Adipocyte (in vitro differentiated cells): ENCODE results near the gene CLPTM1L.
"Not testable (repeated sequence)": the region's sequence is repeated elsewhere in the genome, so short reads cannot be mapped to it uniquely, and the experiment has no call there.

Source experiments
- DNase-seq: peaks from one replicate; pipeline ENCODE4 v3.0.0-alpha.2; 2015; ENCODE audit warnings: low read depth
- H3K27me3 ChIP-seq: replicated peaks from 2 replicates; pipeline ENCODE4 v1.7.0; 2013; ENCODE audit warnings: mild to moderate bottlenecking, low read length, moderate library complexity; ENCODE audit not compliant: control insufficient read depth, insufficient read depth
- H3K36me3 ChIP-seq: 2 replicates; pipeline ENCODE4 v1.7.0; 2013; ENCODE audit warnings: low read length, mild to moderate bottlenecking, moderate library complexity; ENCODE audit not compliant: control insufficient read depth, insufficient read depth, severe bottlenecking
- H3K4me1 ChIP-seq: 2 replicates; pipeline ENCODE4 v1.7.0; 2013; ENCODE audit warnings: mild to moderate bottlenecking, low read length, moderate library complexity; ENCODE audit not compliant: control insufficient read depth, insufficient read depth
- H3K4me3 ChIP-seq: 2 replicates; pipeline ENCODE4 v1.7.0; 2013; ENCODE audit warnings: mild to moderate bottlenecking, low read length, moderate library complexity
- H3K9ac ChIP-seq: 2 replicates; pipeline ENCODE4 v1.7.0; 2013; ENCODE audit warnings: mild to moderate bottlenecking, low read length, moderate library complexity
- H3K9me3 ChIP-seq: 2 replicates; pipeline ENCODE4 v1.7.0; 2013; ENCODE audit warnings: mild to moderate bottlenecking, low read length, moderate library complexity; ENCODE audit not compliant: control insufficient read depth

The CLPTM1L gene

DNA sequence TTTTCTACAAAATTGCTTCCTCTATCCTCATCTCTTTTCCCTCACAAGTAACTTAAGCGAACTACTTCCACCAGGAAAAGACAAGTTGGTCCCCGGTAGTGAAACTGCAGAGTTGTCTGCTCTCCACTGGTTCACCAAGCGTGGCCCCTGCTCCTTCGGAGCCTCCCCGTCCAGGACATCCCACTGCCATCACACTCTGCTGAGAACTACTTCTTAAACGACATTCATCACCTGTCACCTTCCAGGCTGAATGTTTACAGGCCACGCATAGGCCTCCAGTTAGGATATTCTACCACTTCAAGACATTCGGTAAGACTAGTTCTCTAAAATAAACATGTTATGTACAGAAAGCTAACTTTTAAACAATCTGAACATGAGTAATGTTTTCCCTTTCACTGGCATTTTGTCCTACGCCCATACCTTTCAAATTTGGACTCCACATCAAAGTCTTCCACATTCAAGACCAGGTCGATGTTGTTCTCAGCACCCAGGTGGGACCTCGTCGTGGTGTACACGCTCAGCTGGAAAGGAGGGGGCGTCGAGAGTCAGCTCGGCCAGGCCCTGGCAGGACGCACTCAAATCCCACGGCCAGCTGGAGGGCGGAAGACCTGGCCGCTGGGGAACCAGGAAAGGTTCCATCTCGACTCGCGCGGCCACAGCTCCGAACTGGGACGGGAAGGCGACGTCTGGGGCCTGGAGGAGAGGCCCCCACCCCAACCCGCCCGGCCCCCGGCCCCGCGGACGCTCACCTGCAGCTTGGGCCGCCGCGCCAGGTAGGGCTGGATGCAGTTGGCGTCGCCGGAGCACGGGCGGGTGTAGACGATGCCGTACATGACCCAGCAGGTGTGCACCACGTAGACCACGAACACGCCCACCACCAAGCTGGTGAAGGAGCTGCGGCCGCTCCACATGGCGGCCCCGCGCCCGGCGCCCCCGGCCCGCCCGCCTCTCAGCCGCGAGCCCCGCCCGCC lies 683 bp downstream of the CLPTM1L start:
- DNase-seq, result peak; percentile 54
- Histone ChIP-seq H3K4me3 (peak overlapping the region; percentile 84), H3K27me3 (no peaks in the 10 kb centered on the region), H3K4me1 (peaks cover 23% of the 10 kb centered on the region), H3K36me3 (peaks cover 28% of the 10 kb centered on the region), H3K9me3 (no peaks in the 10 kb centered on the region), H3K9ac (peak overlapping the region; percentile 89)

DNA sequence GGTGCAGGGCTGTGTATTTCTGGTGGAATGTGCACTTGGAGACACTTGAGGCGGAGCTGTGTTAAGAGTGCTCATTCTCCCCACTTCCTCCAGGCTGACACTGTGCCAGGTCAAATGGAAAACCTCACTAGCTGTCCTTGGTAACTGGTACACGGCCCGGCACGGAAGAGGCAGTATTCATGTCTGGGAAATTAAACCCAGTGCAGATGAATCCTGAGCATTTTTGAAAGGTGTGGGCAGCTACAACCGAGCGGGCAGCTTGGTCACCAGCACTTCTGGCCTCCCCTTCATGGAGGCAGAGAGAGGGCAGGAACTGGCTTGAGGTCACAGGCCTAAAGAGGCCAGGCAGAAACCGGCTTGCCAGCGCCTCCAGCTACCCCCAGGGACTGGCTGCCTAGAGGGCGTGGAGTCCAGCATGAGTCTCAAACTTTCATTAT lies 1.6 kb downstream of the CLPTM1L start:
- H3K36me3 ChIP-seq, result peaks cover 37% of the 10 kb centered on the region
- H3K9me3 ChIP-seq, result no peaks in the 10 kb centered on the region
- H3K9ac ChIP-seq, result peak overlapping the region; percentile 89
- H3K4me1 ChIP-seq, result peaks cover 23% of the 10 kb centered on the region
- no peaks in the 10 kb centered on the region for H3K27me3 ChIP-seq
- H3K4me3 ChIP-seq, result peak overlapping the region; percentile 84
- DNase-seq, result no peak

DNA sequence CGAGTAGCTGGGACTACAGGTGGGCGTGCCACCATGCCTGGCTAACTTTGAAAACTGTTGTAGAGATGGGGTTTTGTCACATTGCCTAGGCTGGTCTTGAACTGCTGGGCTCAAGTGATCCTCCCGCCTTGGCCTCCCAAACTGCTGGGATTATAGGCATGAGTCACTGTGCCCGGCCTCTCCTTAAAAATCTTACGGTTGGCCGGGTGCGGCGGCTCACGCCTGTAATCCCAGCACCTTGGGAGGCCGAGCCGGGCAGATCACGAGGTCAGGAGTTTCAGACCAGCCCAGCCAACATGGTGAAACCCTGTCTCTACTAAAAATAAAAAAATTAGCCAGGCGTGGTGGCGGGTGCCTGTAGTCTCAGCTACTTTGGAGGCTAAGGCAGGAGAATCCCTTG lies 2.2 kb downstream of the CLPTM1L start:
- not testable (repeated sequence) for H3K4me3 ChIP-seq, H3K9ac ChIP-seq, H3K27me3 ChIP-seq, H3K9me3 ChIP-seq, DNase-seq
- Histone ChIP-seq H3K4me1 (peaks cover 23% of the 10 kb centered on the region), H3K36me3 (peaks cover 43% of the 10 kb centered on the region)

GRCh38 chr5:1342268-1342667 lies 2.6 kb downstream of the CLPTM1L start:
- Histone ChIP-seq H3K9me3 (no peaks in the 10 kb centered on the region), H3K4me3 (no peak overlapping the region), H3K4me1 (peaks cover 23% of the 10 kb centered on the region), H3K27me3 (no peaks in the 10 kb centered on the region), H3K9ac (no peak overlapping the region), H3K36me3 (peaks cover 48% of the 10 kb centered on the region)
- no peak for DNase-seq

- no peaks in the 10 kb centered on the region for H3K27me3 ChIP-seq
- no peak for DNase-seq
- no peak overlapping the region for H3K9ac ChIP-seq
- H3K36me3 ChIP-seq, result peaks cover 52% of the 10 kb centered on the region
- no peaks in the 10 kb centered on the region for H3K9me3 ChIP-seq
- peaks cover 23% of the 10 kb centered on the region for H3K4me1 ChIP-seq
- H3K4me3 ChIP-seq, result no peak overlapping the region
These were observed 3.0 kb downstream of the CLPTM1L start for GRCh38 chr5:1341863-1342262.

DNA sequence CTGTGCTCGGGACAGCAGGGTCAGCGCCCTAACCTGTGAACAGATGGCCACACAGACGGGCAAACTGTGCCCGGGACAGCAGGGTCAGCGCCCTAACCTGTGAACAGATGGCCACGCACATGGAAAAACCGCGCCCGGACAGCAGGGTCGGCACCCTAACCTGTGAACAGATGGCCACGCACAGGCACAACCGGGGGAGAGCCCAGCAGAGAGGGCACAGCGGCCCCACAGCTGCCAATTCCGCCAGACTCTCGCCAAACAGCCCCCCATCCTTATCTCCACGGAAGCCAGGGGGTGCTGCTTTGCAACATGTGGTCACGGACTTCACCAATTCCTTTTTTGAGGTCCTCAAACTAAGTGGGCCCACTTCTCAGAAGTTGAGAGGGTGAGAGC lies 5.1 kb downstream of the CLPTM1L start:
- H3K36me3 ChIP-seq, result peaks cover 72% of the 10 kb centered on the region
- not testable (repeated sequence) for H3K4me3 ChIP-seq, DNase-seq, H3K9ac ChIP-seq, H3K27me3 ChIP-seq, H3K9me3 ChIP-seq
- H3K4me1 ChIP-seq, result peaks cover 13% of the 10 kb centered on the region

DNA sequence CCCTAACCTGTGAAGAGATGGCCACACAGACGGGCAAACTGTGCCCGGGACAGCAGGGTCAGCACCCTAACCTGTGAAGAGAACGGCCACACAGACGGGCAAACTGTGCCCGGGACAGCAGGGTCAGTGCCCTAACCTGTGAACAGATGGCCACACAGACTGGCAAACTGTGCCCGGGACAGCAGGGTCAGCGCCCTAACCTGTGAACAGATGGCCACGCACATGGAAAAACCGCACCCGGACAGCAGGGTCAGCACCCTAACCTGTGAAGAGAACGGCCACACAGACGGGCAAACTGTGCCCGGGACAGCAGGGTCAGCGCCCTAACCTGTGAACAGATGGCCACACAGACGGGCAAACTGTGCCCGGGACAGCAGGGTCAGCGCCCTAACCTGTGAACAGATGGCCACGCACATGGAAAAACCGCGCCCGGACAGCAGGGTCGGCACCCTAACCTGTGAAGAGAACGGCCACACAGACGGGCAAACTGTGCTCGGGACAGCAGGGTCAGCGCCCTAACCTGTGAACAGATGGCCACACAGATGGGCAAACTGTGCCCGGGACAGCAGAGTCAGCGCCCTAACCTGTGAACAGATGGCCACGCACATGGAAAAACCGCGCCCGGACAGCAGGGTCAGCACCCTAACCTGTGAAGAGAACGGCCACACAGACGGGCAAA lies 5.6 kb downstream of the CLPTM1L start:
- DNase-seq, H3K9ac ChIP-seq, H3K9me3 ChIP-seq, H3K27me3 ChIP-seq, H3K4me3 ChIP-seq: not testable (repeated sequence)
- Histone ChIP-seq H3K4me1 (peaks cover 13% of the 10 kb centered on the region), H3K36me3 (peaks cover 78% of the 10 kb centered on the region)

DNA sequence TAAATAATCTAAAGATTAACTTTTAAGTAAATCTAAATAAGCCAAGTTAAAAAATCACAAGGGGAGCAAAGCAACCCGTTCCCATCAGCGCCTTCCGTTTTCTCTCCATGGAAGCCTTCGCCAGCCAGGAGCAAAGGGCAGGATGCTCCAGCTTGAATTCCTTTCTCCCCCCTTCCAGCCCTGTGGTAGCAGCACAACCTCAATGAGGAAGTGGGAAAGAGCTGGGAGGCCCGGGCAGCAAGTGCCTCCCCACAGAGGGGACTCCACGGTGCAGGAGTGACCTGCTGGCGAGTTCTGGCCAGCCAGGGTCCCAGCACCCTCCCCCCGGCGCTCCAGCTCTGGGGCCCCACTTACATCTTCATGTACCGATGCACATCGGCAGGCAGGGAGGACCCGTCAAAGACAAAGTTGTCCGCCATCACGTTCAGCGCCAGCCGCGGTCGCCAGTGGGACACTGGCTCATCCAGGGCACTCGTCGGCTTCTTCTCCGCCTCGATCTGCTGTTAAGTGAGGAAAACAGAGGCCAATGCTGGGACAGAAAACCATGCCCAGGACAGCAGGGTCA lies 6.3 kb downstream of the CLPTM1L start:
- H3K9me3 ChIP-seq, result no peaks in the 10 kb centered on the region
- no peak overlapping the region for H3K9ac ChIP-seq
- no peak for DNase-seq
- H3K4me1 ChIP-seq, result peaks cover 7% of the 10 kb centered on the region
- H3K27me3 ChIP-seq, result no peaks in the 10 kb centered on the region
- H3K36me3 ChIP-seq, result peaks cover 85% of the 10 kb centered on the region
- H3K4me3 ChIP-seq, result no peak overlapping the region

DNA sequence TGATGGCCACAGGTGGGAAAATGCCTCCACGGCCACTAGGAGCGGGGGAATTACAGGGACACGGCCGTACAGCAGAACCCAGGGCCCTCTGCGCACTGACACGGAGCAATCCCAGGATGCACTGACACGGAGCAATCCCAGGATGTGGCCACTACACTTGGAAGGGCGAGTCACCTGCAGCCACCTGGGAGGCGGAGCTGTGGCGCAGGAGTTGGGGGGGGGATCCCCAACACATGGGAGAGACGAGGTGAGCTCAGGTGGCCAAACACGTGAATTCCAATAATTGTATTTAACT lies 6.8 kb downstream of the CLPTM1L start:
- Histone ChIP-seq H3K36me3 (peaks cover 89% of the 10 kb centered on the region), H3K4me1 (peaks cover 2% of the 10 kb centered on the region), H3K9ac (no peak overlapping the region), H3K4me3 (no peak overlapping the region), H3K9me3 (no peaks in the 10 kb centered on the region), H3K27me3 (no peaks in the 10 kb centered on the region)
- DNase-seq, result no peak

GRCh38 chr5:1337489-1338195 lies 7.3 kb downstream of the CLPTM1L start:
- DNase-seq, result no peak
- H3K9me3 ChIP-seq, result no peaks in the 10 kb centered on the region
- H3K36me3 ChIP-seq, result peaks cover 91% of the 10 kb centered on the region
- no peak overlapping the region for H3K4me3 ChIP-seq
- H3K9ac ChIP-seq, result no peak overlapping the region
- no peaks in the 10 kb centered on the region for H3K27me3 ChIP-seq
- H3K4me1 ChIP-seq, result no peaks in the 10 kb centered on the region
